ENCODE results near the gene ELAVL3. TPM values are rescaled to one million over a fixed set of nuclear protein-coding genes. Genes with fewer than 3 reads are reported as not detected.

The ELAVL3 gene
- polyA plus RNA-seq, 1 donor from 2014 or later = 38.7 TPM

DNA sequence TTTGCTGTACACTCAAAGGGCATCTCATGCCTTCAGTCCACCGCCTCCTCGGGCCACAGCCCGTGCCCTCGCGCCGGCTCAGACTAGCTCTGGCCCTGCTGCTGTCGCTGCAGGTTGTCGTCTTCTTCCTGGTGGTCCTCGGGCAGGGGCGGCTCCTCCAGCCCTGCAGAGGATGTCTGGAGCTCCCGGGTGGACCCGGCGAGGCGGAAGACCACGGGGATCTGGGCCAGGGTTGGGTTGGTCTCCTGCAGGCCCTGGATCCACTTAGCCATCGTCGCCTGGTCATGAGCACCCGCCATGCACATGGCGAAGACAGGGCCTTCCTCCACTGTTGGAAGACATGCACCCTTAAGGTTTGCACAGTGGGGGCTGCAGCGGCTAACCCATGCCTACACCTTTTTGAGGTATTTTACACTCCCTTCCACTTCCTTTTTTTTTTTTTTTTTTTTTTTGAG, 25.3 kb upstream of the ELAVL3 start:
- H4K20me1 ChIP-seq (ENCODE audit: insufficient read depth) = no peaks in the 10 kb centered on the region
- H3K27ac ChIP-seq (ENCODE audit: low read length) = peak overlapping the region; percentile 76
- TF ChIP-seq, protein P1, sequence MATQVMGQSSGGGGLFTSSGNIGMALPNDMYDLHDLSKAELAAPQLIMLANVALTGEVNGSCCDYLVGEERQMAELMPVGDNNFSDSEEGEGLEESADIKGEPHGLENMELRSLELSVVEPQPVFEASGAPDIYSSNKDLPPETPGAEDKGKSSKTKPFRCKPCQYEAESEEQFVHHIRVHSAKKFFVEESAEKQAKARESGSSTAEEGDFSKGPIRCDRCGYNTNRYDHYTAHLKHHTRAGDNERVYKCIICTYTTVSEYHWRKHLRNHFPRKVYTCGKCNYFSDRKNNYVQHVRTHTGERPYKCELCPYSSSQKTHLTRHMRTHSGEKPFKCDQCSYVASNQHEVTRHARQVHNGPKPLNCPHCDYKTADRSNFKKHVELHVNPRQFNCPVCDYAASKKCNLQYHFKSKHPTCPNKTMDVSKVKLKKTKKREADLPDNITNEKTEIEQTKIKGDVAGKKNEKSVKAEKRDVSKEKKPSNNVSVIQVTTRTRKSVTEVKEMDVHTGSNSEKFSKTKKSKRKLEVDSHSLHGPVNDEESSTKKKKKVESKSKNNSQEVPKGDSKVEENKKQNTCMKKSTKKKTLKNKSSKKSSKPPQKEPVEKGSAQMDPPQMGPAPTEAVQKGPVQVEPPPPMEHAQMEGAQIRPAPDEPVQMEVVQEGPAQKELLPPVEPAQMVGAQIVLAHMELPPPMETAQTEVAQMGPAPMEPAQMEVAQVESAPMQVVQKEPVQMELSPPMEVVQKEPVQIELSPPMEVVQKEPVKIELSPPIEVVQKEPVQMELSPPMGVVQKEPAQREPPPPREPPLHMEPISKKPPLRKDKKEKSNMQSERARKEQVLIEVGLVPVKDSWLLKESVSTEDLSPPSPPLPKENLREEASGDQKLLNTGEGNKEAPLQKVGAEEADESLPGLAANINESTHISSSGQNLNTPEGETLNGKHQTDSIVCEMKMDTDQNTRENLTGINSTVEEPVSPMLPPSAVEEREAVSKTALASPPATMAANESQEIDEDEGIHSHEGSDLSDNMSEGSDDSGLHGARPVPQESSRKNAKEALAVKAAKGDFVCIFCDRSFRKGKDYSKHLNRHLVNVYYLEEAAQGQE (IDR thresholded peaks at IDR 0.05; ENCODE audit: borderline replicate concordance) = no peak
- TF ChIP-seq EP300 (conservative IDR thresholded peaks at IDR 0.05; ENCODE audit: poor library complexity, severe bottlenecking) (no peak), POLR2AphosphoS5 (IDR thresholded peaks at IDR 0.05) (no peak), EZH2 (IDR thresholded peaks at IDR 0.05; ENCODE audit: borderline replicate concordance, insufficient read depth, low read length, poor library complexity, severe bottlenecking) (no peak), MXI1 (conservative IDR thresholded peaks at IDR 0.05; ENCODE audit: poor library complexity, severe bottlenecking) (no peak), SMC3 (conservative IDR thresholded peaks at IDR 0.05; ENCODE audit: poor library complexity) (no peak), TAF1 (IDR thresholded peaks at IDR 0.05; ENCODE audit: low read depth) (no peak), RAD21 (conservative IDR thresholded peaks at IDR 0.05) (no peak)
- TF ChIP-seq, protein P2, sequence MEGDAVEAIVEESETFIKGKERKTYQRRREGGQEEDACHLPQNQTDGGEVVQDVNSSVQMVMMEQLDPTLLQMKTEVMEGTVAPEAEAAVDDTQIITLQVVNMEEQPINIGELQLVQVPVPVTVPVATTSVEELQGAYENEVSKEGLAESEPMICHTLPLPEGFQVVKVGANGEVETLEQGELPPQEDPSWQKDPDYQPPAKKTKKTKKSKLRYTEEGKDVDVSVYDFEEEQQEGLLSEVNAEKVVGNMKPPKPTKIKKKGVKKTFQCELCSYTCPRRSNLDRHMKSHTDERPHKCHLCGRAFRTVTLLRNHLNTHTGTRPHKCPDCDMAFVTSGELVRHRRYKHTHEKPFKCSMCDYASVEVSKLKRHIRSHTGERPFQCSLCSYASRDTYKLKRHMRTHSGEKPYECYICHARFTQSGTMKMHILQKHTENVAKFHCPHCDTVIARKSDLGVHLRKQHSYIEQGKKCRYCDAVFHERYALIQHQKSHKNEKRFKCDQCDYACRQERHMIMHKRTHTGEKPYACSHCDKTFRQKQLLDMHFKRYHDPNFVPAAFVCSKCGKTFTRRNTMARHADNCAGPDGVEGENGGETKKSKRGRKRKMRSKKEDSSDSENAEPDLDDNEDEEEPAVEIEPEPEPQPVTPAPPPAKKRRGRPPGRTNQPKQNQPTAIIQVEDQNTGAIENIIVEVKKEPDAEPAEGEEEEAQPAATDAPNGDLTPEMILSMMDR (IDR thresholded peaks at IDR 0.05; ENCODE audit: poor library complexity, severe bottlenecking) = no peak
- peak overlapping the region; percentile 71 for H2AFZ ChIP-seq (ENCODE audit: low read depth, low read length)
- peak overlapping the region; percentile 90 for H3K9ac ChIP-seq (ENCODE audit: low read length)
- H3F3A ChIP-seq (ENCODE audit: insufficient read depth, low read length, poor library complexity, severe bottlenecking) = no peaks in the 10 kb centered on the region
- H3K4me3 ChIP-seq (ENCODE audit: low read length) = peak overlapping the region; percentile 87
- H3K9me3 ChIP-seq (ENCODE audit: low read length) = no peaks in the 10 kb centered on the region
- H3K27me3 ChIP-seq (ENCODE audit: insufficient read depth, low read depth, low read length) = no peaks in the 10 kb centered on the region
- peak overlapping the region; percentile 38 for H3K4me2 ChIP-seq (ENCODE audit: low read length)
- H3K36me3 ChIP-seq (ENCODE audit: insufficient read depth, low read length) = no peaks in the 10 kb centered on the region
- H3K9me2 ChIP-seq (ENCODE audit: insufficient read depth, low read length) = no peaks in the 10 kb centered on the region
- H3K79me2 ChIP-seq (replicated peaks; ENCODE audit: insufficient read depth, low read length) = no peaks in the 10 kb centered on the region

DNA sequence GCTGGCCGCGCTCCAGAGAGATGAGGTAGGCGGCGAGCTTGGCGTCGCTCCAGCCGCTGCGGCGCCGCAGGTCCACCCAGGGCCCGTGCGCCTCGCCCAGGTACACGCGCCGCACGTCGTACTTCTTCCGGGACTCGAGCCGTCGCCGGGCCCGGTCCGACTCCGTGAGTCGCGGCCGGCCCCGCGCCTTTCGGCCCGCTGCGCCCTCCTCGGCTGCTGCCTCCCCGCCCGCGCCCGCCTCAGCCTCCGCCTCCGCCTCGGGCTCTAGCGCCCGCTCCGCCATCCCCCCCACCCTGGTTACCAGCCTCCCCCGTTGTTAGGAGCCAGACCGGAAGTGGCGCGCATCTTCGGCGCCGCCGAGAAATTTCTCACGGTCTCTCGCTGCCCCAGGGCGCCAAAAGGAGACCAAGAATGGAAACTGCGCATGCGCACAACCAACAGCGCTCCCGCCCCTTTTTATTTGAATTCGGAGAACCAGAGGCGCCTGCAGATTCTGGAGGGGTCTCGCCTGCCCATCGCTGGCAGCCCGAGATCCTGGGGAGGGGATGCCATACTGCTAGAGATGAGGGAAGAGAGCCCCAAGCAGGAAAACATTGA, 24.8 kb upstream of the ELAVL3 start, which contains the start of gene ZNF653:
TSS of gene ZNF653 (minus strand) at position 336 of the 597 bp plus-strand sequence. CDS start at position 283, 53 bp downstream.
- TF ChIP-seq MXI1 (conservative IDR thresholded peaks at IDR 0.05; ENCODE audit: poor library complexity, severe bottlenecking) = peak; percentile 100
- peak; percentile 47 for TF ChIP-seq EP300 (conservative IDR thresholded peaks at IDR 0.05; ENCODE audit: poor library complexity, severe bottlenecking)
- peak; percentile 40 for TF ChIP-seq TAF1 (IDR thresholded peaks at IDR 0.05; ENCODE audit: low read depth)
- TF ChIP-seq POLR2AphosphoS5 (IDR thresholded peaks at IDR 0.05) = peak; percentile 88
- TF ChIP-seq EZH2 (IDR thresholded peaks at IDR 0.05; ENCODE audit: borderline replicate concordance, insufficient read depth, low read length, poor library complexity, severe bottlenecking) = no peak
- TF ChIP-seq, protein P1 (IDR thresholded peaks at IDR 0.05; ENCODE audit: borderline replicate concordance) = no peak
- no peak for TF ChIP-seq RAD21 (conservative IDR thresholded peaks at IDR 0.05)
- TF ChIP-seq, protein P2 (IDR thresholded peaks at IDR 0.05; ENCODE audit: poor library complexity, severe bottlenecking) = no peak
- Histone ChIP-seq H4K20me1 (ENCODE audit: insufficient read depth) (no peaks in the 10 kb centered on the region), H2AFZ (ENCODE audit: low read depth, low read length) (peak within 1 kb of the TSS; percentile 71), H3F3A (ENCODE audit: insufficient read depth, low read length, poor library complexity, severe bottlenecking) (no peaks in the 10 kb centered on the region), H3K27me3 (ENCODE audit: insufficient read depth, low read depth, low read length) (no peaks in the 10 kb centered on the region), H3K27ac (ENCODE audit: low read length) (peak within 1 kb of the TSS; percentile 76), H3K9me2 (ENCODE audit: insufficient read depth, low read length) (no peaks in the 10 kb centered on the region), H3K79me2 (replicated peaks; ENCODE audit: insufficient read depth, low read length) (no peaks in the 10 kb centered on the region), H3K4me2 (ENCODE audit: low read length) (peak within 1 kb of the TSS; percentile 61), H3K9ac (ENCODE audit: low read length) (peak within 1 kb of the TSS; percentile 90), H3K9me3 (ENCODE audit: low read length) (no peaks in the 10 kb centered on the region), H3K36me3 (ENCODE audit: insufficient read depth, low read length) (no peaks in the 10 kb centered on the region), H3K4me3 (ENCODE audit: low read length) (peak within 1 kb of the TSS; percentile 87)
